Left lung (tissue), 10 donors: ENCODE results near the gene NSD1. TPM values are rescaled to one million over a fixed set of nuclear protein-coding genes. Genes with fewer than 3 reads are reported as not detected.
A peak's percentile ranks its signal among the peaks of the same experiment; 100 is the strongest.

Experiments used
- ATAC-seq: fragments of 200-7000 bp; cut with Tn5 transposase; one replicate; pipeline ENCODE4 v1.9.1; 2020; ENCODE audit warnings: moderate library complexity
- DNase-seq, 4 donors: peaks; one replicate each; pipeline ENCODE4 v3.0.0-alpha.2; 2013 to 2020
- H3K27ac ChIP-seq, 2 donors: fragments of 200-600 bp; sonication (generic) in 1 of 2; one replicate each; pipeline versions ENCODE4 v1.5.0 to v1.8.0; 2020 to 2021
- H3K27me3 ChIP-seq, 2 donors: fragments of 200-600 bp; sonication (generic) in 1 of 2; one replicate each; pipeline versions ENCODE4 v1.5.0 to v1.8.0; 2020 to 2021
- H3K36me3 ChIP-seq, 2 donors: fragments of 200-600 bp; sonication (generic) in 1 of 2; one replicate each; pipeline versions ENCODE4 v1.5.0 to v1.8.0; 2020 to 2021
- H3K4me1 ChIP-seq, 2 donors: fragments of 200-600 bp; one replicate each; pipeline ENCODE4 v1.8.0; 2021
- H3K4me3 ChIP-seq, 2 donors: fragments of 200-600 bp; sonication (generic) in 1 of 2; one replicate each; pipeline versions ENCODE4 v1.5.0 to v1.8.0; 2020 to 2021; ENCODE audit warnings: mild to moderate bottlenecking in 1 of 2
- H3K9me3 ChIP-seq, 2 donors: fragments of 200-600 bp; sonication (generic) in 1 of 2; one replicate each; pipeline versions ENCODE4 v1.5.0 to v1.8.0; 2020 to 2021
- intact Hi-C, 2 donors: fragments of 100-400 bp; cut with DNase I; formaldehyde crosslinking; loops; one replicate each; pipeline versions ENCODE4 v1.11.2 to v1.14.2; 2022
- polyA plus RNA-seq, 6 donors: library from polyadenylated mRNA; unstranded; fragments of 120-200 nt; gene quantifications; one replicate each; pipeline ENCODE4 v1.2.1, GENCODE V29; 2013; ENCODE audit not compliant: insufficient read length in 6 of 6
- total RNA-seq, 2 donors: library from RNA; stranded (reverse); fragmentation: NEBNext Ultra II Directional; extraction: Animal tissue kit (Norgen Biotek cat#: 25700); gene quantifications; one replicate each; pipeline ENCODE4 v1.2.1, GENCODE V29; 2021
- TF ChIP-seq, protein P1 (sequence below), 2 donors: fragments of 200-600 bp; sonication (generic) in 1 of 2; IDR thresholded peaks; one replicate each; pipeline versions ENCODE4 v1.5.0 to v1.8.0; 2021; ENCODE audit warnings: antibody characterized with exemption in 2 of 2
- donor health status: DM: no; HTN: yes; CAD: no.
- donor health status: DM: no; HTN: no; CAD: no.

The NSD1 gene
- total and polyA plus RNA-seq, 8 donors = 45.8 to 79.7 (median 54.1) TPM

DNA sequence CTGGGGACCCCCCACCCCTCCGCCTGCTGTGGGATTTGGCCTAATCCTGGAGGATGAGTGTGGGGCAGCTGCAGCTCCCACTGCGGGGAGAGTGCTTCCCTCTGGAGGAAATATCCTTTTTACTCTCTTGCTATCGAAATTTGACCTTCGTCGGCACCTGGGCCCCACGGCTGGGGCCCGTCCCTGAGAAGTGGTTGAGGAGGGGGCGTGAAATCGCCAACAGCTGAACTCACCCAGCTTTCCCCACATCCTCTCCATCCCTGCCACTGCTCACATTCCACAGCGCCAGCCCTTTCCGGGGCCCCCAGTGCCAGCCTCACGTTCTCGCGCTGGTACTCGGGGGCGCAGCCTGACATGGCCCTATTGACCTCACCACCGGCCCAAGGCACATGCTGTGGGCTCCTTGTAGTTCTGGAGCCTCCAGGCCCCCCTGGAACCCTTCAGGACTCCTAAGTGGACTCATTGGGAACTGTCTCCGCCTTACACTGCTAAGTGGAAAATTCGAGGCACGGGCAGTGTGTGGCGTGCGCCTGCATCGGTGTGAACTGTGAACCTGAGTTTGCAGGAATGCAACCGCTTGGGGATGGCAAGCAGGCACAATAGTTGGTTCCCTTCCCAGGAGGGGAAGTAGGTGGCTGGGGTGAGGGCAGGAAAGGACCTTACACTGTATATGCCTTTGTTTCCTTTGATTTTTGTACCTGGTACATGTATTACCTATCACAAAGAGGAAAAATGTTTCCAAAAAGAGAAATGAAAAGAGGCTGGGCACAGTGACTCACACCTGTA lies 27.7 kb upstream of the NSD1 start:
- TF ChIP-seq, protein P1, sequence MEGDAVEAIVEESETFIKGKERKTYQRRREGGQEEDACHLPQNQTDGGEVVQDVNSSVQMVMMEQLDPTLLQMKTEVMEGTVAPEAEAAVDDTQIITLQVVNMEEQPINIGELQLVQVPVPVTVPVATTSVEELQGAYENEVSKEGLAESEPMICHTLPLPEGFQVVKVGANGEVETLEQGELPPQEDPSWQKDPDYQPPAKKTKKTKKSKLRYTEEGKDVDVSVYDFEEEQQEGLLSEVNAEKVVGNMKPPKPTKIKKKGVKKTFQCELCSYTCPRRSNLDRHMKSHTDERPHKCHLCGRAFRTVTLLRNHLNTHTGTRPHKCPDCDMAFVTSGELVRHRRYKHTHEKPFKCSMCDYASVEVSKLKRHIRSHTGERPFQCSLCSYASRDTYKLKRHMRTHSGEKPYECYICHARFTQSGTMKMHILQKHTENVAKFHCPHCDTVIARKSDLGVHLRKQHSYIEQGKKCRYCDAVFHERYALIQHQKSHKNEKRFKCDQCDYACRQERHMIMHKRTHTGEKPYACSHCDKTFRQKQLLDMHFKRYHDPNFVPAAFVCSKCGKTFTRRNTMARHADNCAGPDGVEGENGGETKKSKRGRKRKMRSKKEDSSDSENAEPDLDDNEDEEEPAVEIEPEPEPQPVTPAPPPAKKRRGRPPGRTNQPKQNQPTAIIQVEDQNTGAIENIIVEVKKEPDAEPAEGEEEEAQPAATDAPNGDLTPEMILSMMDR (IDR thresholded peaks at IDR 0.05) = no peak
- H3K27ac ChIP-seq = no peak overlapping the region
- ATAC-seq (no peak), DNase-seq (no peak)
- no peaks in the 10 kb centered on the region for H3K9me3 ChIP-seq
- H3K36me3 ChIP-seq = no peaks in the 10 kb centered on the region
- no peak overlapping the region for H3K4me3 ChIP-seq
- intact Hi-C loops = no loop called here
- H3K27me3 ChIP-seq = peaks cover 0 to 19% of the 10 kb centered on the region in 2 donors
- H3K4me1 ChIP-seq = no peaks in the 10 kb centered on the region

DNA sequence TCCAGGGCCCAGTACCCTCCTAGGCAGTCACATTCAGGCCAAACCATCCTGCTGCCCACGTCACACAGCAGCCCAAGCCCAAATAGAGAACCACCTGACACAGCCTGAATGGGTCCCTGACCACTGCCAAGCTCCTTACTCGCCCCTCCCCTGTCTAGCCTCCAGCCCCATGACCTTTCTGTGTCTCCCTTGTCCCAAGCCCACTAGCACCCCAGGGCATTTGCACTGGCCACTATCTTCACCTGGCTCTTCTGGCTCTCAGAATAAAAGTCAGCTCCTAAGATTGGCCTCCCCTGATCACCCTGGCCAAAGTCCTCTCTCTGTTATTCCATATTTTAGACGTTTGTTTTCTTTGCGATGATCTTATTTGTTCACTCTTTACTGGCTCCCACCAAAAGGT lies 26.4 kb upstream of the NSD1 start:
- no peaks in the 10 kb centered on the region for H3K9me3 ChIP-seq
- H3K36me3 ChIP-seq = no peaks in the 10 kb centered on the region
- TF ChIP-seq, protein P1 (IDR thresholded peaks at IDR 0.05) = no peak
- no peak overlapping the region for H3K27ac ChIP-seq
- no peak overlapping the region for H3K4me3 ChIP-seq
- intact Hi-C loops = no loop called here
- ATAC-seq = no peak
- DNase-seq = no peak
- H3K4me1 ChIP-seq = no peaks in the 10 kb centered on the region
- peaks cover 0 to 19% of the 10 kb centered on the region in 2 donors for H3K27me3 ChIP-seq

DNA sequence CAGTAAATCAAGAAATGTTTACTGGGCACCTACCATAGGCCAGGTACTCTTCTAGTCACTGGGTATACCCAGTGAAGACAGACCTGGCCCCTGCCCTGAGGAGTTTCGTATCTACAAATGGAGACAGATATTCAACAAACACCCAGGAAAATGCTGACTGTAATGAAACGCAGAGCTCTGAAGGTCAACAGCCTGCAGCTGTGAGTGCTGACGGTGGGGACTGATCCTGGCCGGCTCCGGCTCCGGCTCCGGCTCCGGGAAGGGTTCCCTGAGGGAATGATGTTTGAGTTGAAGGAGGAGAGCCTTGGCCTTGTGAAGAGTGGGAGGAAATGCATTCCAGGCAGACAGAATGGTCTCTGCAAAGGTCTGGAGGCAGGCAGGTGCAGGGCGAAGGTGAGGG lies 23.8 kb upstream of the NSD1 start:
- Histone ChIP-seq H3K9me3 (no peaks in the 10 kb centered on the region), H3K27ac (no peak overlapping the region), H3K4me1 (peaks cover 6 to 10% of the 10 kb centered on the region in 2 donors), H3K27me3 (peaks cover 0 to 9% of the 10 kb centered on the region in 2 donors), H3K4me3 (no peak overlapping the region), H3K36me3 (no peaks in the 10 kb centered on the region)
- intact Hi-C loops = no loop called here
- DNase-seq (peak in 1 of 4 donors; percentile 62), ATAC-seq (no peak)
- TF ChIP-seq, protein P1 (IDR thresholded peaks at IDR 0.05) = no peak

DNA sequence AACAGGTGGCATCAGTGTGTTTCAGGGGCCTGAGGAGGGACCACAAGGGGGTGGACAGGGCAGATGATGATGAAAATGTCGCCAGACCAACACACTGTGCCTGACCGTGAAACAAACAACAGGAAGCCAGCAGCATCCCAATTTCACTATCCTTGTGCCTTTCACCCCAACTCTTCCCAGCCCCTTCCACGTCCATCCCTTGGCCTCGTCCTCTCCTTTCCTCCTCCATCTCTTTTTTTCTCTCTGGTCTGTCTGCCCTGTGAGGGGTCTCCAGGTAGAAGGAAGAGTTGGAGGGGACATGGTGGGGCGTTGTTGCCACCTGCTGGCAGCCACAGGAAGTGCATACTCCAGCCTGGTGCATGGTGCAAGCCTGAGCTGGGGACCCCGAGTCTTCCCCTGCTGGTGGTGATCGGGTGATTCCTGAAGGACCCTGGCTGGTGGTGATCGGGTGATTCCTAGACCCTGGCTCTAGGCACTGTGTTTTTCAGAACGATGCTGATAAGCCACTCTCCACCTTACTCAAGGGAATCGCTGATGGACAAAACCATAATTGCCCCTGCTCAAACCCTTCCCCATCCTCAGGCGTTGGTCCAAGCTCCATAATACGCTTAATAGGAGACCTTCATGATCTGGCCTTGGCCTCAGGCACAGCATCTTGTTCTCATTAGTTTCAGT lies 21.7 kb upstream of the NSD1 start:
- Histone ChIP-seq H3K27ac (no peak overlapping the region), H3K4me3 (no peak overlapping the region), H3K4me1 (peaks cover 6 to 20% of the 10 kb centered on the region in 2 donors), H3K27me3 (no peaks in the 10 kb centered on the region), H3K9me3 (no peaks in the 10 kb centered on the region), H3K36me3 (no peaks in the 10 kb centered on the region)
- ATAC-seq (peak; percentile 51), DNase-seq (peak in 3 of 4 donors; percentile 44 to 85 (median 66))
- intact Hi-C loops = no loop called here
- TF ChIP-seq, protein P1 (IDR thresholded peaks at IDR 0.05) = peak; percentile 89 to 90

DNA sequence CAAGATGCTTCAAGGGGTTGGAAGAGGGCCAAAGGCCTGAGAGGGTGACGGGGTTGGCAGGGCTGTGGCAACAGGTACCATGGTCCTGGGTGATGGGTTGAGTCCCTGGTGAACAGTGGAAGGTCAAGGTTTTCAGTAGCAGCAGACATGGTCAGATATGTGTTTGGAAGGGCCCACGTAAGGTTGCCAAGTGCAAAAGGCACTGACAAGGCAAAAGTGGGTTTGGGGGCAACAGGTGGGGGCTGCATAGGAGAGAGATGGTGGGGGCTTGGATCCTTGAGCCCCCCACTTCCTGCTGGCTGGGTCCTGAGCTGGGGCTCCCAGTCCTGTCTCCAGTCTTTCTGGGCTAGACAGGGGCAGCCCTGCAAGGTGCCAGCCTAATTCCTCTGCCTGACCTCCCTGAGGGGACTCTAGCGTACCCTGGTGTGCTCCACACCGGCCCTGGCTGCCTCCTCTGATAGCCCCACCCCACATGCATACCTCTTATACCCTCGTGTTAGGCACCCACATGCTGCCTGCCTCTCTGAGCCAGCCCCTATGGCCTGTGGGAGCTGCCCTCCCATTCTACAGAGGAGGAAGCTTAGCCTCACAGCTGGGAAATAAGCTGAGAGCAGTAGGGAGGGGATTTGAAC lies 20.9 kb upstream of the NSD1 start:
- TF ChIP-seq, protein P1 (IDR thresholded peaks at IDR 0.05) = no peak
- H3K9me3 ChIP-seq = no peaks in the 10 kb centered on the region
- no peak overlapping the region for H3K4me3 ChIP-seq
- ATAC-seq = no peak
- DNase-seq = peak in 1 of 4 donors; percentile 23
- H3K4me1 ChIP-seq = peaks cover 6 to 24% of the 10 kb centered on the region in 2 donors
- H3K27ac ChIP-seq = no peak overlapping the region
- no peaks in the 10 kb centered on the region for H3K36me3 ChIP-seq
- intact Hi-C loops = no loop called here
- H3K27me3 ChIP-seq = no peaks in the 10 kb centered on the region
